ENCODE data around the gene GPATCH8.

DNA sequence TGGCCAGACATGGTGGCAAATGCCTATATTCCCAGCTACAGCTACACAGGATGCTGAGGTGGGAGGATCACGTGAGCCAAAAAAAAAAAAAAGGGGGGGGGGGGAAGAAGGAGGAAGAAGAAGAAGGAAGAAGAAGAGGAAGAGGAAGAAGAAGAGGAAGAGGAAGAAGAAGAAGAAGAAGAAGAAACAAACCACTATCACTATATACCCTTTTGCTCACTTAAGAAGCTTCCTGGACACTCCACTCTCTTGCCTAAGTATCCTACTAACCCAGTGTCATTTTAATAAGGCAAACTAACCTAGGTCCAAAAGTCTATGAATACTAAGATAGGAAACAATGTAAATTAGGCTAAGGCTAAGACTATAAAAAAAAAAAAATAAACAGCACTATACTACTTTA is 54.8 kb downstream of the GPATCH8 start:
- TF ChIP-seq CTCF (IDR thresholded peaks at IDR 0.05) (no peak), POLR2A (IDR thresholded peaks at IDR 0.05) (no peak)
